B cell (primary cell): ENCODE measurements around the gene TSPAN31. TPM values are rescaled to one million over a fixed set of nuclear protein-coding genes. Genes with fewer than 3 reads are reported as not detected.
A peak's percentile ranks its signal among the peaks of the same experiment; 100 is the strongest.

ENCODE experiments used
- ATAC-seq: fragments of 200-7000 bp; cut with Tn5 transposase; one replicate; pipeline ENCODE4 v1.10.0; 2021; ENCODE audit warnings: low read depth, mild to moderate bottlenecking, moderate number of reproducible peaks, moderate library complexity
- CTCF ChIA-PET: fragments of 350-600 bp; sonication (Branson Sonifier 250); formaldehyde crosslinking; loops from one replicate; lab custom pipeline; 2021; ENCODE audit warnings: antibody characterized with exemption, inconsistent platforms; lab: Charles Lee
- POLR2A ChIA-PET: fragments of 350-600 bp; sonication (Branson Sonifier 250); formaldehyde crosslinking; loops from one replicate; lab custom pipeline; 2021; ENCODE audit warnings: antibody characterized with exemption; lab: Charles Lee
- DNase-seq: peaks from one replicate; pipeline ENCODE4 v3.0.0; 2013
- H2AFZ ChIP-seq: 2 replicates; pipeline ENCODE4 v1.6.1; 2012; ENCODE audit warnings: mild to moderate bottlenecking, low read depth, low read length; ENCODE audit not compliant: insufficient read depth, poor library complexity, severe bottlenecking
- H3K27ac ChIP-seq, 2 donors: 1 replicate in 1 of 2; 2 replicates in 1 of 2; pipeline ENCODE4 v1.5.1; 2012 to 2013; ENCODE audit warnings: low read length in 2 of 2, mild to moderate bottlenecking in 2 of 2, moderate library complexity in 1 of 2
- H3K27me3 ChIP-seq, 4 experiments: fragments of 200-600 bp in 1 of 4; sonication (generic) in 1 of 4; replicated peaks in 1 of 4; 1 replicate in 2 of 4; 2 replicates in 2 of 4; pipeline versions ENCODE4 v1.6.1 to v1.7.0; 2013 to 2016; ENCODE audit warnings: low read length in 3 of 4, mild to moderate bottlenecking in 2 of 4, mixed read lengths in 1 of 4, moderate library complexity in 1 of 4; ENCODE audit not compliant: insufficient read depth in 4 of 4, control insufficient read depth in 3 of 4; ENCODE audit errors: control extremely low read depth in 1 of 4
- H3K36me3 ChIP-seq, 2 experiments: replicated peaks in 1 of 2; 1 replicate in 1 of 2; 2 replicates in 1 of 2; pipeline versions ENCODE4 v1.6.1 to v1.7.1; 2013; ENCODE audit warnings: low read length in 1 of 2; ENCODE audit not compliant: insufficient read depth in 2 of 2, control insufficient read depth in 1 of 2; ENCODE audit errors: control extremely low read depth in 1 of 2, extremely low read depth in 1 of 2
- H3K4me1 ChIP-seq, 2 donors: fragments of 200-600 bp in 1 of 2; sonication (generic) in 1 of 2; 1 replicate in 1 of 2; 2 replicates in 1 of 2; pipeline versions ENCODE4 v1.5.1 to v1.6.1; 2013 to 2017; ENCODE audit warnings: low read length in 2 of 2; ENCODE audit not compliant: control insufficient read depth in 2 of 2, insufficient read depth in 2 of 2
- H3K4me2 ChIP-seq: replicated peaks from 2 replicates; pipeline ENCODE3; 2012; ENCODE audit warnings: mild to moderate bottlenecking, low read depth, low read length; ENCODE audit not compliant: poor library complexity, severe bottlenecking
- H3K4me3 ChIP-seq, 5 experiments: fragments of 200-600 bp in 1 of 5; sonication (generic) in 1 of 5; 1 replicate in 3 of 5; 2 replicates in 2 of 5; pipeline versions ENCODE4 v1.5.1 to v1.7.0; 2011 to 2016; ENCODE audit warnings: low read length in 4 of 5, mild to moderate bottlenecking in 4 of 5, low read depth in 2 of 5, control low read depth in 1 of 5, moderate library complexity in 1 of 5; ENCODE audit not compliant: insufficient read depth in 1 of 5; ENCODE audit errors: control extremely low read depth in 1 of 5, extremely low read depth in 1 of 5
- H3K79me2 ChIP-seq: fragments of 200-600 bp; sonication (generic); one replicate; pipeline ENCODE4 v1.6.0; 2016; ENCODE audit warnings: low read length; ENCODE audit not compliant: control insufficient read depth, insufficient read depth
- H3K9ac ChIP-seq: fragments of 200-600 bp; sonication (generic); 2 replicates; pipeline ENCODE4 v1.6.1; 2017; ENCODE audit warnings: mild to moderate bottlenecking, low read length, moderate library complexity
- H3K9me3 ChIP-seq, 3 donors: one replicate each; pipeline versions ENCODE4 v1.6.1 to v1.7.1; 2013; ENCODE audit warnings: low read length in 2 of 3; ENCODE audit not compliant: control insufficient read depth in 2 of 3, insufficient read depth in 1 of 3; ENCODE audit errors: control extremely low read depth in 1 of 3
- H4K20me1 ChIP-seq: 2 replicates; pipeline ENCODE4 v1.6.0; 2012; ENCODE audit warnings: mild to moderate bottlenecking, low read length; ENCODE audit not compliant: insufficient read depth, control insufficient read depth, poor library complexity, severe bottlenecking
- H3K27ac Mint-ChIP-seq: one replicate; pipeline ENCODE4 v1.8.0; 2021; ENCODE audit warnings: mixed read lengths
- H3K27me3 Mint-ChIP-seq: one replicate; pipeline ENCODE4 v1.8.0; 2021; ENCODE audit warnings: mixed read lengths
- H3K4me1 Mint-ChIP-seq: one replicate; pipeline ENCODE4 v1.8.0; 2021; ENCODE audit warnings: mixed read lengths
- H3K4me3 Mint-ChIP-seq: one replicate; pipeline ENCODE4 v1.8.0; 2021; ENCODE audit warnings: mixed read lengths
- H3K9me3 Mint-ChIP-seq: one replicate; pipeline ENCODE4 v1.8.0; 2022; ENCODE audit warnings: mixed read lengths; ENCODE audit not compliant: insufficient read depth
- EZH2 ChIP-seq: IDR thresholded peaks from 2 replicates; pipeline ENCODE4 v1.6.1; 2012; ENCODE audit warnings: borderline replicate concordance, low read depth, mild to moderate bottlenecking, moderate library complexity, low read length; ENCODE audit not compliant: insufficient read depth, poor library complexity, severe bottlenecking
- WGBS: methylation state at CpG from one replicate; pipeline ENCODE4 v1.1.5; 2013; ENCODE audit warnings: missing lambda C conversion rate; ENCODE audit not compliant: insufficient coverage; 5-methylcytosine and 5-hydroxymethylcytosine counted together
- intact Hi-C: fragments of 100-400 bp; cut with micrococcal nuclease; formaldehyde crosslinking; loops from one replicate; pipeline ENCODE4 v1.10.0; 2022
- polyA plus RNA-seq: library from polyadenylated mRNA; depleted of rRNA; stranded (reverse); fragments of >200 nt; gene quantifications from 2 replicates; pipeline ENCODE4 v1.2.3, GENCODE V29; 2012
- total RNA-seq, 2 donors: library from RNA; stranded (reverse); fragments of 120-200 nt in 1 of 2; gene quantifications; 1 replicate in 1 of 2; 2 replicates in 1 of 2; pipeline versions ENCODE4 v1.2.3 to v1.2.4, GENCODE V29; 2013 to 2022
- TF ChIP-seq, protein P1 (sequence below): fragments of 200-600 bp; IDR thresholded peaks from one replicate; pipeline ENCODE4 v1.8.0; 2022; ENCODE audit warnings: antibody characterized with exemption, mild to moderate bottlenecking

TSPAN31 gene
- total and polyA plus RNA-seq, 2 donors (not counting 1 experiment from before 2014, with no cell fraction given), result 24.0 to 29.6 TPM

DNA sequence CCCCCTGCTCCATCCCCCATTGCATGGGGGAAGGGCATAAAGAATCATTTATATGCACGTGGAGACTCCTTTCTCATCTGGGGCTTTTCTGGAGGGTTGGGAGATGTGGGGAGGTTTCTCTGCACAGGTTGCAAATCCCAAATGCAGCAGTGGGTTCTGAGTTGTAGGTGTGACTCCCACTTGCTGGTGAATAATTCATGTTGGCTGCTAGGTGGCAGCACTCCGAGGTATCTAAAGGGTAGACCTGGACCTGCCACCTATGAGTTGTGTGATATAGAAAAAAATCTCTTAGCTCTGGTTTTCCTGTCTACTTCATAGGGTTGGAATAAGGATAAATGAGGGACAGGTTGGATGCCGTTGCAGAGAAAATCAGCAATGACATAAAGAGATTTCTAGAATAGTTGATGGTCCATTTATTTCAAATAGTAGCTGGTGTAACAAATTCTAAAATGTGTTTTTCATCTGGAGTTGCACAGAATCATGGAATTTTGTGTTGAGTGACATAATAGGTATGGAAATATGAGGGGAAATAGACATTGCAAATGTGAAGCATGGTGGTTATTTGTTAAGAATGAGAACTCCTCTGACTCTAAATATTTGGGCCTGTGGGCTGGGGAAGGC, 14.6 kb downstream of the TSPAN31 start:
- peaks cover 18 to 35% of the 10 kb centered on the region in 2 donors for H3K4me1 ChIP-seq
- no peak overlapping the region for H3K4me3 ChIP-seq
- H3K36me3 ChIP-seq, result peaks cover 1 to 41% of the 10 kb centered on the region in 2 experiments
- ChIA-PET POLR2A (interaction anchor here (0.5 to 1.6 kb wide), 2 partner anchors 13 to 15 kb away, joined by 4 to 5 read pairs; partner anchors contain the start of genes EEF1AKMT3 and METTL1), CTCF (interaction anchor here (0.7 to 2.1 kb wide), 13 partner anchors 8 to 145 kb away, joined by 3 to 9 read pairs (median 5); partner anchors contain the start of genes EEF1AKMT3 and METTL1)
- no peak overlapping the region for H3K4me2 ChIP-seq
- peak; percentile 56 for DNase-seq
- Mint-ChIP-seq H3K9me3 (no peaks in the 10 kb centered on the region), H3K4me1 (peaks cover 40% of the 10 kb centered on the region), H3K27ac (no peak overlapping the region), H3K4me3 (no peak overlapping the region), H3K27me3 (peaks cover 7% of the 10 kb centered on the region)
- peaks cover 56% of the 10 kb centered on the region for H3K79me2 ChIP-seq
- 50% methylated on average over 2 of the region's 3 CpGs for WGBS
- peaks cover 75% of the 10 kb centered on the region for H4K20me1 ChIP-seq
- ATAC-seq, result no peak
- intact Hi-C loops, result loop anchor here (5.0 to 10.0 kb wide), 5 partner anchors 73 to 675 kb away; partner anchors contain the start of genes CTDSP2, GLI1, INHBE and MARS1
- no peak for TF ChIP-seq EZH2
- TF ChIP-seq, protein P1, sequence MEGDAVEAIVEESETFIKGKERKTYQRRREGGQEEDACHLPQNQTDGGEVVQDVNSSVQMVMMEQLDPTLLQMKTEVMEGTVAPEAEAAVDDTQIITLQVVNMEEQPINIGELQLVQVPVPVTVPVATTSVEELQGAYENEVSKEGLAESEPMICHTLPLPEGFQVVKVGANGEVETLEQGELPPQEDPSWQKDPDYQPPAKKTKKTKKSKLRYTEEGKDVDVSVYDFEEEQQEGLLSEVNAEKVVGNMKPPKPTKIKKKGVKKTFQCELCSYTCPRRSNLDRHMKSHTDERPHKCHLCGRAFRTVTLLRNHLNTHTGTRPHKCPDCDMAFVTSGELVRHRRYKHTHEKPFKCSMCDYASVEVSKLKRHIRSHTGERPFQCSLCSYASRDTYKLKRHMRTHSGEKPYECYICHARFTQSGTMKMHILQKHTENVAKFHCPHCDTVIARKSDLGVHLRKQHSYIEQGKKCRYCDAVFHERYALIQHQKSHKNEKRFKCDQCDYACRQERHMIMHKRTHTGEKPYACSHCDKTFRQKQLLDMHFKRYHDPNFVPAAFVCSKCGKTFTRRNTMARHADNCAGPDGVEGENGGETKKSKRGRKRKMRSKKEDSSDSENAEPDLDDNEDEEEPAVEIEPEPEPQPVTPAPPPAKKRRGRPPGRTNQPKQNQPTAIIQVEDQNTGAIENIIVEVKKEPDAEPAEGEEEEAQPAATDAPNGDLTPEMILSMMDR, result peak; percentile 71
- no peaks in the 10 kb centered on the region for H3K9me3 ChIP-seq
- no peak overlapping the region for H3K27ac ChIP-seq
- H3K9ac ChIP-seq, result no peak overlapping the region
- no peak overlapping the region for H2AFZ ChIP-seq
- H3K27me3 ChIP-seq, result peaks cover 0 to 6% (median 2%) of the 10 kb centered on the region in 4 experiments
